HepG2 (cell line): ENCODE data around the gene MSMP. TPM values are rescaled to one million over a fixed set of nuclear protein-coding genes. Genes with fewer than 3 reads are reported as not detected.

Source experiments
- EEA1 ChIP-seq: sonication (generic); formaldehyde crosslinking; IDR thresholded peaks from 2 replicates; pipeline ENCODE4 v1.5.1; 2020; ENCODE audit warnings: mild to moderate bottlenecking, missing genetic modification reagents, borderline replicate concordance
- FOXP1 ChIP-seq, 2 experiments: fragments of 450-650 bp in 1 of 2; IDR thresholded peaks; 2 replicates each; pipeline ENCODE4 v1.6.1; 2017 to 2018; ENCODE audit warnings: antibody characterized with exemption in 1 of 2
- GABPA ChIP-seq, 2 experiments: IDR thresholded peaks; 2 replicates each; pipeline ENCODE4 v1.6.1; 2011 to 2016; ENCODE audit warnings: low read depth in 2 of 2, low read length in 1 of 2, missing biosample characterization in 1 of 2, missing genetic modification characterization in 1 of 2
- GATAD2A ChIP-seq: IDR thresholded peaks from 2 replicates; pipeline ENCODE4 v1.6.1; 2016
- IKZF1 ChIP-seq: fragments of 450-650 bp; IDR thresholded peaks from 2 replicates; pipeline ENCODE4 v1.7.1; 2016
- NFKB2 ChIP-seq: sonication (generic); formaldehyde crosslinking; IDR thresholded peaks from 2 replicates; pipeline ENCODE4 v1.4.0; 2020; ENCODE audit warnings: missing genetic modification reagents, borderline replicate concordance
- RARA ChIP-seq: IDR thresholded peaks from 2 replicates; pipeline ENCODE4 v1.6.1; 2016; ENCODE audit warnings: missing genetic modification reagents, missing compliant biosample characterization
- RCOR2 ChIP-seq: IDR thresholded peaks from 2 replicates; pipeline ENCODE4 v1.6.1; 2016; ENCODE audit warnings: missing biosample characterization, missing genetic modification reagents
- SATB2 ChIP-seq: sonication (generic); formaldehyde crosslinking; IDR thresholded peaks from 2 replicates; pipeline ENCODE4 v1.5.0; 2020; ENCODE audit warnings: missing genetic modification reagents
- SNAPC2 ChIP-seq: sonication (generic); formaldehyde crosslinking; IDR thresholded peaks from 2 replicates; pipeline ENCODE4 v1.8.1; 2022; ENCODE audit warnings: mild to moderate bottlenecking, missing genetic modification reagents
- SNRNP70 ChIP-seq: fragments of 200-400 bp; formaldehyde crosslinking; IDR thresholded peaks from 2 replicates; pipeline ENCODE4 v1.6.1; 2017; ENCODE audit warnings: mild to moderate bottlenecking, low read depth, low read length, moderate library complexity
- THAP7 ChIP-seq: sonication (generic); formaldehyde crosslinking; IDR thresholded peaks from 2 replicates; pipeline ENCODE4 v1.8.1; 2023; ENCODE audit warnings: mild to moderate bottlenecking, missing genetic modification reagents
- ZFP90 ChIP-seq: sonication (generic); formaldehyde crosslinking; IDR thresholded peaks from 2 replicates; pipeline ENCODE4 v1.8.0; 2022; ENCODE audit warnings: missing genetic modification reagents, mild to moderate bottlenecking, inconsistent platforms, borderline replicate concordance
- ZNF10 ChIP-seq: sonication (generic); formaldehyde crosslinking; IDR thresholded peaks from 2 replicates; pipeline ENCODE4 v1.4.0; 2020; ENCODE audit warnings: mild to moderate bottlenecking, low read depth, missing genetic modification reagents, borderline replicate concordance
- ZNF225 ChIP-seq: sonication (generic); formaldehyde crosslinking; IDR thresholded peaks from 2 replicates; pipeline ENCODE4 v1.4.0; 2020; ENCODE audit warnings: mild to moderate bottlenecking, missing genetic modification reagents
- ZNF580 ChIP-seq: IDR thresholded peaks from 2 replicates; pipeline ENCODE4 v1.6.1; 2016; ENCODE audit warnings: low read depth, borderline replicate concordance
- ZNF589 ChIP-seq: sonication (generic); formaldehyde crosslinking; conservative IDR thresholded peaks from 2 replicates; pipeline ENCODE4 v1.8.0; 2022; ENCODE audit warnings: mild to moderate bottlenecking, moderate library complexity, missing genetic modification reagents
- ZNF607 ChIP-seq: sonication (generic); formaldehyde crosslinking; IDR thresholded peaks from 2 replicates; pipeline ENCODE4 v1.5.1; 2020; ENCODE audit warnings: missing genetic modification reagents, mild to moderate bottlenecking, borderline replicate concordance
- ZNF720 ChIP-seq: sonication (generic); formaldehyde crosslinking; IDR thresholded peaks from 2 replicates; pipeline ENCODE4 v1.4.0; 2020; ENCODE audit warnings: missing genetic modification reagents
- ZNF737 ChIP-seq: sonication (generic); formaldehyde crosslinking; IDR thresholded peaks from 2 replicates; pipeline ENCODE4 v1.5.0; 2020; ENCODE audit warnings: missing genetic modification reagents, mild to moderate bottlenecking, borderline replicate concordance
- polyA plus RNA-seq, 8 experiments: library from polyadenylated mRNA; depleted of rRNA in 3 of 8; stranded (reverse) in 7 of 8; unstranded in 1 of 8; fragments of >200 nt; fragmentation: Illumina TruSeq in 4 of 8; extraction: Trizol in 4 of 8; gene quantifications; 2 replicates each; pipeline versions ENCODE4 v1.2.1 to v1.2.3, GENCODE V29; 2011 to 2016; ENCODE audit warnings: low read depth in 4 of 8, missing spikeins in 1 of 8, mixed read lengths in 1 of 8; ENCODE audit not compliant: insufficient read depth in 1 of 8
- total RNA-seq, 5 experiments: library from RNA; depleted of rRNA; stranded (reverse); fragments of >200 nt; fragmentation: Illumina TruSeq; extraction: Trizol; gene quantifications; 2 replicates each; pipeline ENCODE4 v1.2.3, GENCODE V29; 2016; ENCODE audit warnings: low read depth in 1 of 5
- TF ChIP-seq, protein P1 (sequence below): sonication (generic); formaldehyde crosslinking; IDR thresholded peaks from 2 replicates; pipeline ENCODE4 v1.5.0; 2020; ENCODE audit warnings: missing genetic modification reagents, mild to moderate bottlenecking, borderline replicate concordance
- TF ChIP-seq, protein P2 (sequence below): sonication (generic); formaldehyde crosslinking; conservative IDR thresholded peaks from 2 replicates; pipeline ENCODE4 v1.4.0; 2020; ENCODE audit warnings: missing genetic modification reagents
- TF ChIP-seq, protein P3 (sequence below): sonication (generic); formaldehyde crosslinking; IDR thresholded peaks from 2 replicates; pipeline ENCODE4 v1.4.0; 2020; ENCODE audit warnings: mild to moderate bottlenecking, missing genetic modification reagents
- TF ChIP-seq, protein P4 (sequence below): sonication (generic); IDR thresholded peaks from 2 replicates; pipeline ENCODE4 v1.6.1; 2016; ENCODE audit warnings: low read depth, borderline replicate concordance

MSMP gene
- total and polyA plus RNA-seq, 2 of the 13 experiments (the other 11 are each of a cell fraction or from before 2014, with no cell fraction given): 0.24 to 0.46 TPM

DNA sequence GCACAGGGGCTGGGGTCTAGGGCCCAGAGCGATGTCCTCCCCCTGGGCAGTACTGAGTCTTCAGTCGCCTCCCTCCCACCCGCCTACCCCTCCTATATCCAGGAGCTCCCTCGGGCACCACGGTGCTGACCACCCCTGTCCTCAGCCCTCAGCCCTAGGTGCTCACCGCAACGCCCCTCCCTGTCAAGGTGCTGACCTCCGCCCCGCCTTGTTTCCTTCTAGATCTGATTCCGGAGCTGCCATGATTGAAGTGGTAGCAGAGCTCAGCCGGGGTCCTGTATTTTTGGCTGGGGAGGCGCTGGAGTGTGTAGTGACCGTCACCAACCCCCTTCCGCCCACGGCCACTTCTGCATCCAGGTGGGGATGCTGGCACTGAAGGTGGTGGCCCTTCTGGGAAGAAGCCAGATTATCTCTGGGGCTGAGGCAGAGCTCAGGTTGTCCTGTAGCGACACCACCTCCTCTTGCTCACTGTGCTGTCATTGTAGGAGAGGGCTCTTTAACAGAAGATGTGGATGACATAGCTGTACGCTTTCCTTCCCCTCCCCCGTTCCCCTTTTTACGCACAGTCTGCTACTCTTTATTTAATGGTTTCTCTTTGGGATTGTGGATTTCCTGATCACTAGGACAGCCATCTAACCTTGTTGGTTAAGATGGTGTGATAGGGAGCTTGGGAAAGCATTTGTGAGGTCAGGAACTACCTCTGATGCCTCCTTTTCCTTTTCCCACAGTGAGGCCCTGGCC, 4.4 kb downstream of the MSMP start (continued):
- TF ChIP-seq ZNF589 (CRISPR knock-in tag): no peak
- no peak for TF ChIP-seq ZNF720 (CRISPR knock-in tag)
- no peak for TF ChIP-seq ZNF10 (CRISPR knock-in tag)
- TF ChIP-seq RARA: no peak
- no peak for TF ChIP-seq ZFP90 (CRISPR knock-in tag)
- TF ChIP-seq GABPA (IDR thresholded peaks at IDR 0.05; ENCODE audit: low read depth, low read length): peak; percentile 30; the same call in 1 of the 2 replicates
- TF ChIP-seq GABPA (CRISPR knock-in tag; IDR thresholded peaks at IDR 0.05; ENCODE audit: low read depth): no peak; the same call in 1 of the 2 replicates
- no peak for TF ChIP-seq RCOR2 (CRISPR knock-in tag)
- TF ChIP-seq SNRNP70: no peak
- 0 out of 2 replicates have a peak, but pooled peaks have one; percentile 10 for TF ChIP-seq ZNF580 (CRISPR knock-in tag)
- no peak for TF ChIP-seq THAP7 (CRISPR knock-in tag)
- TF ChIP-seq, protein P1, sequence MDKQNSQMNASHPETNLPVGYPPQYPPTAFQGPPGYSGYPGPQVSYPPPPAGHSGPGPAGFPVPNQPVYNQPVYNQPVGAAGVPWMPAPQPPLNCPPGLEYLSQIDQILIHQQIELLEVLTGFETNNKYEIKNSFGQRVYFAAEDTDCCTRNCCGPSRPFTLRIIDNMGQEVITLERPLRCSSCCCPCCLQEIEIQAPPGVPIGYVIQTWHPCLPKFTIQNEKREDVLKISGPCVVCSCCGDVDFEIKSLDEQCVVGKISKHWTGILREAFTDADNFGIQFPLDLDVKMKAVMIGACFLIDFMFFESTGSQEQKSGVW: no peak
- TF ChIP-seq, protein P2, sequence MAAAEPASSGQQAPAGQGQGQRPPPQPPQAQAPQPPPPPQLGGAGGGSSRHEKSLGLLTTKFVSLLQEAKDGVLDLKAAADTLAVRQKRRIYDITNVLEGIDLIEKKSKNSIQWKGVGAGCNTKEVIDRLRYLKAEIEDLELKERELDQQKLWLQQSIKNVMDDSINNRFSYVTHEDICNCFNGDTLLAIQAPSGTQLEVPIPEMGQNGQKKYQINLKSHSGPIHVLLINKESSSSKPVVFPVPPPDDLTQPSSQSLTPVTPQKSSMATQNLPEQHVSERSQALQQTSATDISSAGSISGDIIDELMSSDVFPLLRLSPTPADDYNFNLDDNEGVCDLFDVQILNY (CRISPR knock-in tag): no peak
- no peak for TF ChIP-seq SNAPC2 (CRISPR knock-in tag)
- TF ChIP-seq FOXP1 (IDR thresholded peaks at IDR 0.05): no peak
- TF ChIP-seq FOXP1 (CRISPR knock-in tag; IDR thresholded peaks at IDR 0.05): no peak
- 0 out of 2 replicates have a peak, but pooled peaks have one; percentile 6 for TF ChIP-seq GATAD2A (CRISPR knock-in tag)
- peak; percentile 4; the same call in 1 of the 2 replicates for TF ChIP-seq NFKB2 (CRISPR knock-in tag)
- TF ChIP-seq, protein P3, sequence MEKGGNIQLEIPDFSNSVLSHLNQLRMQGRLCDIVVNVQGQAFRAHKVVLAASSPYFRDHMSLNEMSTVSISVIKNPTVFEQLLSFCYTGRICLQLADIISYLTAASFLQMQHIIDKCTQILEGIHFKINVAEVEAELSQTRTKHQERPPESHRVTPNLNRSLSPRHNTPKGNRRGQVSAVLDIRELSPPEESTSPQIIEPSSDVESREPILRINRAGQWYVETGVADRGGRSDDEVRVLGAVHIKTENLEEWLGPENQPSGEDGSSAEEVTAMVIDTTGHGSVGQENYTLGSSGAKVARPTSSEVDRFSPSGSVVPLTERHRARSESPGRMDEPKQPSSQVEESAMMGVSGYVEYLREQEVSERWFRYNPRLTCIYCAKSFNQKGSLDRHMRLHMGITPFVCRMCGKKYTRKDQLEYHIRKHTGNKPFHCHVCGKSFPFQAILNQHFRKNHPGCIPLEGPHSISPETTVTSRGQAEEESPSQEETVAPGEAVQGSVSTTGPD (CRISPR knock-in tag): no peak
- TF ChIP-seq, protein P4, sequence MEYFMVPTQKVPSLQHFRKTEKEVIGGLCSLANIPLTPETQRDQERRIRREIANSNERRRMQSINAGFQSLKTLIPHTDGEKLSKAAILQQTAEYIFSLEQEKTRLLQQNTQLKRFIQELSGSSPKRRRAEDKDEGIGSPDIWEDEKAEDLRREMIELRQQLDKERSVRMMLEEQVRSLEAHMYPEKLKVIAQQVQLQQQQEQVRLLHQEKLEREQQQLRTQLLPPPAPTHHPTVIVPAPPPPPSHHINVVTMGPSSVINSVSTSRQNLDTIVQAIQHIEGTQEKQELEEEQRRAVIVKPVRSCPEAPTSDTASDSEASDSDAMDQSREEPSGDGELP: peak; percentile 3; the same call in 1 of the 2 replicates
- no peak for TF ChIP-seq ZNF225 (CRISPR knock-in tag)
- 0 out of 2 replicates have a peak, but pooled peaks have one; percentile 47 for TF ChIP-seq EEA1 (CRISPR knock-in tag)
- no peak for TF ChIP-seq ZNF737 (CRISPR knock-in tag)
- peak; percentile 32; the same call in 1 of the 2 replicates for TF ChIP-seq ZNF607 (CRISPR knock-in tag)
- TF ChIP-seq SATB2 (CRISPR knock-in tag): no peak
- TF ChIP-seq IKZF1: no peak
